K562 (cell line): ENCODE data around the gene PRIM1. TPM values are rescaled to one million over a fixed set of nuclear protein-coding genes. Genes with fewer than 3 reads are reported as not detected.

Source experiments
- DLX4 ChIP-seq: fragments of 250-450 bp; sonication (Bioruptor Pico); IDR thresholded peaks from 2 replicates; pipeline ENCODE4 v1.6.1; 2021; ENCODE audit warnings: mild to moderate bottlenecking
- ESRRB ChIP-seq: fragments of 250-450 bp; sonication (Bioruptor Pico); IDR thresholded peaks from 2 replicates; pipeline ENCODE4 v1.5.0; 2020; ENCODE audit warnings: mild to moderate bottlenecking, moderate library complexity, borderline replicate concordance
- EWSR1 ChIP-seq: fragments of 450-650 bp; IDR thresholded peaks from 2 replicates; pipeline ENCODE4 v1.6.1; 2018; ENCODE audit warnings: borderline replicate concordance, mild to moderate bottlenecking, low read depth, moderate library complexity; ENCODE audit not compliant: partially characterized antibody
- GTF2F1 ChIP-seq: IDR thresholded peaks from 2 replicates; pipeline ENCODE4 v1.6.1; 2011; ENCODE audit warnings: low read depth, low read length, improper control_type of control experiment
- HEY1 ChIP-seq: fragments of 250-450 bp; sonication (Bioruptor Pico); IDR thresholded peaks from 2 replicates; pipeline ENCODE4 v1.5.0; 2020; ENCODE audit warnings: mild to moderate bottlenecking, moderate library complexity, borderline replicate concordance
- HOMEZ ChIP-seq: fragments of 250-450 bp; sonication (Bioruptor Pico); IDR thresholded peaks from 2 replicates; pipeline ENCODE4 v1.4.0; 2020; ENCODE audit warnings: mild to moderate bottlenecking, moderate library complexity
- KLF1 ChIP-seq: fragments of 450-650 bp; IDR thresholded peaks from 2 replicates; pipeline ENCODE4 v1.6.1; 2016; ENCODE audit warnings: missing genetic modification characterization, missing compliant biosample characterization
- MEIS2 ChIP-seq: fragments of 450-650 bp; IDR thresholded peaks from 2 replicates; pipeline ENCODE4 v1.6.1; 2014; ENCODE audit warnings: mild to moderate bottlenecking; ENCODE audit not compliant: partially characterized antibody
- NEUROD1 ChIP-seq: fragments of 150-350 bp; IDR thresholded peaks from 2 replicates; pipeline ENCODE4 v1.6.1; 2014; ENCODE audit warnings: borderline replicate concordance, low read length, low read depth; ENCODE audit not compliant: partially characterized antibody
- PTRF ChIP-seq: fragments of 450-650 bp; IDR thresholded peaks from 2 replicates; pipeline ENCODE4 v1.6.1; 2016; ENCODE audit warnings: mild to moderate bottlenecking, missing genetic modification characterization, missing compliant biosample characterization
- RBM39 ChIP-seq: fragments of 200-400 bp; formaldehyde crosslinking; optimal IDR thresholded peaks from 2 replicates; pipeline ENCODE3; 2018; ENCODE audit warnings: low read depth, low read length
- RFX1 ChIP-seq: fragments of 450-650 bp; IDR thresholded peaks from 2 replicates; pipeline ENCODE4 v1.6.1; 2016; ENCODE audit warnings: mild to moderate bottlenecking, moderate library complexity
- SMC3 ChIP-seq: conservative IDR thresholded peaks from 2 replicates; pipeline ENCODE4 v1.6.1; 2011; ENCODE audit warnings: low read depth, low read length, improper control_type of control experiment; ENCODE audit not compliant: insufficient read depth
- TAL1 ChIP-seq: fragments of 450-650 bp; IDR thresholded peaks from 2 replicates; pipeline ENCODE4 v1.6.1; 2016; ENCODE audit warnings: mild to moderate bottlenecking
- TEAD1 ChIP-seq, 2 experiments: fragments of 450-650 bp in 1 of 2; sonication (generic) in 1 of 2; formaldehyde crosslinking; IDR thresholded peaks; 2 replicates each; pipeline versions ENCODE4 v1.4.0 to v1.8.0; 2020 to 2022; ENCODE audit warnings: mild to moderate bottlenecking in 2 of 2, missing genetic modification reagents in 1 of 2
- TFE3 ChIP-seq: fragments of 450-650 bp; formaldehyde crosslinking; IDR thresholded peaks from 2 replicates; pipeline ENCODE4 v1.4.0; 2020; ENCODE audit warnings: mild to moderate bottlenecking, mixed read lengths
- ZC3H8 ChIP-seq: fragments of 450-650 bp; IDR thresholded peaks from 2 replicates; pipeline ENCODE4 v1.6.1; 2017
- ZNF12 ChIP-seq: sonication (generic); formaldehyde crosslinking; IDR thresholded peaks from 2 replicates; pipeline ENCODE4 v1.4.0; 2020; ENCODE audit warnings: mild to moderate bottlenecking, missing genetic modification reagents
- ZNF165 ChIP-seq: fragments of 250-450 bp; sonication (Bioruptor Pico); IDR thresholded peaks from 2 replicates; pipeline ENCODE4 v1.4.0; 2020; ENCODE audit warnings: borderline replicate concordance
- ZNF274 ChIP-seq: IDR thresholded peaks from 2 replicates; pipeline ENCODE4 v1.6.1; 2011; ENCODE audit warnings: low read depth, mild to moderate bottlenecking, low read length, moderate library complexity, borderline replicate concordance
- ZNF316 ChIP-seq: fragments of 450-650 bp; IDR thresholded peaks from 2 replicates; pipeline ENCODE4 v1.6.1; 2016
- ZNF384 ChIP-seq: IDR thresholded peaks from 2 replicates; pipeline ENCODE4 v1.6.1; 2012; ENCODE audit warnings: low read depth, low read length, improper control_type of control experiment
- ZNF449 ChIP-seq: fragments of 250-450 bp; sonication (Bioruptor Pico); IDR thresholded peaks from 2 replicates; pipeline ENCODE4 v1.8.0; 2022; ENCODE audit warnings: moderate library complexity, mild to moderate bottlenecking, inconsistent platforms
- ZNF699 ChIP-seq: fragments of 250-450 bp; sonication (Bioruptor Pico); IDR thresholded peaks from 2 replicates; pipeline ENCODE4 v1.8.0; 2021; ENCODE audit warnings: mild to moderate bottlenecking, moderate library complexity; ENCODE audit not compliant: insufficient replicate concordance
- polyA plus RNA-seq, 8 experiments: library from polyadenylated mRNA; depleted of rRNA in 4 of 8; stranded (reverse) in 5 of 8; unstranded in 3 of 8; fragments of >200 nt; fragmentation: Nextera tagmentation in 2 of 8; fragmentation: Illumina TruSeq in 1 of 8; extraction: Ambion mirVana in 2 of 8; extraction: Trizol in 1 of 8; gene quantifications; 2 replicates each; pipeline versions ENCODE4 v1.2.1 to v1.2.3, GENCODE V29; 2011 to 2014; ENCODE audit warnings: inconsistent platforms in 1 of 8, missing spikeins in 1 of 8
- total RNA-seq, 7 experiments: library from RNA; depleted of rRNA in 6 of 7; stranded (reverse); fragments of >200 nt in 6 of 7; fragmentation: Illumina TruSeq in 2 of 7; extraction: Trizol in 2 of 7; gene quantifications; 2 replicates each; pipeline versions ENCODE4 v1.2.1 to v1.2.3, GENCODE V29; 2011 to 2021; ENCODE audit warnings: low replicate concordance in 1 of 7

Gene PRIM1
- total and polyA plus RNA-seq, 9 of the 15 experiments (the other 6 are each of a cell fraction or from before 2014, with no cell fraction given), result 67.2 to 179 (median 140) TPM

DNA sequence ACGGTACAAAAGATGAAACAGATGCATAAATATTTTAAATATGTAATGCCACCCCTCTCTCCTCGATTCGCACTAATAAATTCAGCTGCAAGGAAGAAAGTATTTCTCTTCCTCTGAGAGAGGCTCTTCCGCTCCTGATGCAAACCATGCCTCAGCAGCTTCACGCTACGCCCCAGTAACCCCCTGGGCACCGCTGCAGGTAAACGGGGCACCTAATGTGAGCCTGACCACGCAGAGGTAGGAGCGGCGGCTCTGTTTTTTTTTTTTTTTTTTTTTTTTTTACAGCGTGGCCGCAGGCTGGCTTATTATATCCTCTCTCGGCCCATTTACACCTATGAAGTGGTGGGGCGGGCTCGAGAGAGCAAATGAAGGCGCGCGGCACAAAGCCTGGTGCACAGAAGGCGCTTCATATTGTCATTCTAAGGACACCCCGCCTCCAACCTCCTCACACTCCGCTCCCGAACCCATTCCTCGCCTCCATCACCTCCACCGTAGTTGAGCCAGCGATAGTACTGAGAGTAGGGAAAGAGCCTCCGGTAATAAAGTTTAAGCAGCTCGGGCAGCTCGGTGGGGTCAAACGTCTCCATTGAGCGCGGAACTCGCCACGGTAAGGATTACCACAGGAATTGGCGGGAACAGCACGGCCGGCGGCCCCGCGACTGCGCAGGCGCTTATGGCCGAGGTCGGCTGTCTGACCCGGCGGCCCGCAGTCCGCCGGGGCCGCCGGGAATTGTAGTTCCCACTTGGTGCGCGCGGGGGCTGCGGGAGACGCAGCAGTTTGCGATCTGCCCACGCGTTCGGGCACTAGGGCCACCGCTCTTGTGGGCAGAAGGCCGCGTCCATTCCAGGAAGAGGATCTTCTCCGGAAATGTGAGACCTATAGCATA is at the start of gene PRIM1 (continued):
- TF ChIP-seq TFE3 (CRISPR knock-in tag) (no peak), ZNF384 (peak; percentile 32), MEIS2 (peak; percentile 31), EWSR1 (no peak), TEAD1 (CRISPR knock-in tag; IDR thresholded peaks at IDR 0.05) (peak; percentile 26 to 83; a peak in 1 of 4 replicates), TAL1 (no peak), ESRRB (CRISPR knock-in tag) (no peak), ZNF274 (no peak), KLF1 (tag) (no peak), ZNF699 (CRISPR knock-in tag) (no peak), GTF2F1 (no peak), HEY1 (CRISPR knock-in tag) (no peak), SMC3 (no peak), PTRF (no peak), HOMEZ (CRISPR knock-in tag) (no peak), ZNF12 (CRISPR knock-in tag) (no peak; the same call in 1 of the 2 replicates), DLX4 (no peak), NEUROD1 (peak; percentile 25), RBM39 (no peak), ZNF449 (CRISPR knock-in tag) (no peak), ZC3H8 (no peak), RFX1 (no peak), ZNF316 (no peak), ZNF165 (CRISPR knock-in tag) (no peak)
